Fibroblast of villous mesenchyme (primary cell): Measurements from ENCODE around the gene ABCA9. TPM values are rescaled to one million over a fixed set of nuclear protein-coding genes. Genes with fewer than 3 reads are reported as not detected.
A peak's percentile ranks its signal among the peaks of the same experiment; 100 is the strongest.

Experiments used
- DNase-seq: peaks from one replicate; pipeline ENCODE4 v3.0.0-alpha.2; 2010; ENCODE audit warnings: low read depth
- H3K4me3 ChIP-seq: 2 replicates; pipeline ENCODE4 v1.5.1; 2011; ENCODE audit warnings: low read depth, mild to moderate bottlenecking, low read length
- CTCF ChIP-seq: IDR thresholded peaks from 2 replicates; pipeline ENCODE4 v1.5.1; 2012; ENCODE audit warnings: low read depth, mild to moderate bottlenecking, low read length; ENCODE audit not compliant: insufficient read depth
- total RNA-seq: library from RNA; depleted of rRNA; stranded (reverse); fragments of >200 nt; gene quantifications from 2 replicates; pipeline ENCODE4 v1.2.3, GENCODE V29; 2012

ABCA9 gene
- total RNA-seq, 1 donor: 2.2 TPM

- TF ChIP-seq CTCF: no peak
- DNase-seq: peak; percentile 53
- H3K4me3 ChIP-seq: no peak overlapping the region
Measured at GRCh38 chr17:69065113-69065512, 4.4 kb upstream of the ABCA9 start.

- H3K4me3 ChIP-seq: no peak overlapping the region
- no peak for DNase-seq
- no peak for TF ChIP-seq CTCF
Measured at GRCh38 chr17:69064476-69064875, 3.7 kb upstream of the ABCA9 start.

GRCh38 chr17:69064001-69064400 is 3.3 kb upstream of the ABCA9 start:
- no peak for TF ChIP-seq CTCF
- H3K4me3 ChIP-seq: no peak overlapping the region
- DNase-seq: no peak

GRCh38 chr17:69062860-69063581 is 2.3 kb upstream of the ABCA9 start:
- DNase-seq: peak; percentile 40
- no peak for TF ChIP-seq CTCF
- H3K4me3 ChIP-seq: no peak overlapping the region

- no peak for TF ChIP-seq CTCF
- no peak for DNase-seq
Measured at GRCh38 chr17:69061721-69062556, 1.2 kb upstream of the ABCA9 start.

GRCh38 chr17:69059458-69060175 is 1.1 kb downstream of the ABCA9 start:
- no peak for TF ChIP-seq CTCF
- peak; percentile 42 for DNase-seq

More at GRCh38 chr17:69061721-69062556, 1.2 kb upstream of the ABCA9 start:
- no peak overlapping the region for H3K4me3 ChIP-seq

More at GRCh38 chr17:69059458-69060175, 1.1 kb downstream of the ABCA9 start:
- no peak overlapping the region for H3K4me3 ChIP-seq
